HCT116 (cell line): Measurements from ENCODE around the gene C4orf50. TPM values are rescaled to one million over a fixed set of nuclear protein-coding genes. Genes with fewer than 3 reads are reported as not detected.

Source experiments
- ATAC-seq: fragments of 200-7000 bp; cut with Tn5 transposase; 2 replicates; pipeline ENCODE4 v1.9.1; 2020; ENCODE audit warnings: mild to moderate bottlenecking, moderate library complexity
- BruUV-seq: library from RNA; stranded (reverse); fragments of 400-500 nt; replicated peaks from 2 replicates; lab custom pipeline; 2021; lab: Mats Ljungman, UMichigan
- CTCF ChIA-PET: fragments of 300-600 bp; sonication (Branson Sonifier 250); formaldehyde crosslinking; loops from one replicate; lab custom pipeline; 2021; ENCODE audit warnings: antibody characterized with exemption; lab: Charles Lee
- POLR2A ChIA-PET: fragments of 300-600, 350-600 bp; sonication (Branson Sonifier 250); formaldehyde crosslinking; loops from one replicate; lab custom pipeline; 2021; ENCODE audit warnings: antibody characterized with exemption; lab: Charles Lee
- RAD21 ChIA-PET, 2 experiments: fragments of 300-600 bp; sonication (Branson Sonifier 250); formaldehyde crosslinking; loops; one replicate each; lab custom pipeline; 2023; ENCODE audit warnings: low total read pairs in 2 of 2; ENCODE audit not compliant: uncharacterized antibody in 2 of 2, unreplicated experiment in 2 of 2, low non-redundant PET in 1 of 2; lab: Charles Lee
- DNase-seq: peaks from one replicate; pipeline ENCODE4 v3.0.0-alpha.2; 2010; ENCODE audit warnings: low read depth, low spot score
- H2AFZ ChIP-seq: fragments of 200-600 bp; shearing (Covaris generic), sonication (generic); 2 replicates; pipeline ENCODE4 v1.6.1; 2017; ENCODE audit warnings: low read depth, mixed run types, mixed read lengths, antibody characterized with exemption, low read length; ENCODE audit not compliant: poor library complexity, severe bottlenecking
- H3K27ac ChIP-seq: 2 replicates; pipeline ENCODE4 v1.5.1; 2012; ENCODE audit warnings: low read depth, low read length
- H3K27me3 ChIP-seq: fragments of 200-600 bp; sonication (generic); 2 replicates; pipeline ENCODE4 v1.6.1; 2016; ENCODE audit warnings: mixed run types, low read length, mixed read lengths; ENCODE audit not compliant: insufficient read depth
- H3K36me3 ChIP-seq, 2 experiments: fragments of 200-500 bp in 1 of 2; fragments of 200-600 bp in 1 of 2; sonication (Bioruptor generic) in 1 of 2; sonication (generic) in 1 of 2; 2 replicates each; pipeline versions ENCODE4 v1.5.1 to v1.6.1; 2014 to 2016; ENCODE audit warnings: low read length in 2 of 2, inconsistent platforms in 1 of 2, mixed read lengths in 1 of 2, mixed run types in 1 of 2; ENCODE audit not compliant: insufficient read depth in 2 of 2, control insufficient read depth in 1 of 2
- H3K4me1 ChIP-seq, 2 experiments: fragments of 200-600 bp in 1 of 2; sonication (generic) in 1 of 2; 2 replicates each; pipeline versions ENCODE4 v1.5.1 to v1.6.1; 2012 to 2017; ENCODE audit warnings: low read length in 2 of 2, inconsistent platforms in 1 of 2, mild to moderate bottlenecking in 1 of 2, mixed read lengths in 1 of 2, mixed run types in 1 of 2, moderate library complexity in 1 of 2; ENCODE audit not compliant: insufficient read depth in 2 of 2, control insufficient read depth in 1 of 2
- H3K4me2 ChIP-seq: fragments of 200-600 bp; sonication (generic); 2 replicates; pipeline ENCODE4 v1.6.1; 2017; ENCODE audit warnings: mixed run types, low read length, mixed read lengths
- H3K4me3 ChIP-seq, 2 experiments: fragments of 200-600 bp in 1 of 2; sonication (generic) in 1 of 2; replicated peaks in 1 of 2; 2 replicates each; pipeline ENCODE4 v1.5.1; 2011 to 2016; ENCODE audit warnings: low read length in 2 of 2, control low read depth in 1 of 2, low read depth in 1 of 2, mild to moderate bottlenecking in 1 of 2, mixed read lengths in 1 of 2, mixed run types in 1 of 2
- H3K79me2 ChIP-seq: fragments of 200-600 bp; sonication (generic); 2 replicates; pipeline ENCODE4 v1.6.1; 2017; ENCODE audit warnings: mild to moderate bottlenecking, mixed run types, low read length, moderate library complexity, mixed read lengths; ENCODE audit not compliant: insufficient read depth
- H3K9ac ChIP-seq: fragments of 200-600 bp; sonication (generic); 2 replicates; pipeline ENCODE4 v1.6.1; 2016; ENCODE audit warnings: low read length, mixed read lengths
- H3K9me2 ChIP-seq: fragments of 200-600 bp; sonication (generic), shearing (Covaris generic); 2 replicates; pipeline ENCODE4 v1.6.1; 2017; ENCODE audit warnings: mixed run types, mild to moderate bottlenecking, moderate library complexity; ENCODE audit not compliant: insufficient read depth
- H3K9me3 ChIP-seq, 2 experiments: fragments of 200-500 bp in 1 of 2; fragments of 200-600 bp in 1 of 2; sonication (Bioruptor generic) in 1 of 2; sonication (generic) in 1 of 2; 2 replicates each; pipeline ENCODE4 v1.6.1; 2014 to 2017; ENCODE audit warnings: low read length in 2 of 2, mixed read lengths in 2 of 2, inconsistent platforms in 1 of 2, low read depth in 1 of 2, mild to moderate bottlenecking in 1 of 2, mixed run types in 1 of 2, moderate library complexity in 1 of 2; ENCODE audit not compliant: control insufficient read depth in 1 of 2, insufficient read depth in 1 of 2
- H4K20me1 ChIP-seq: fragments of 200-600 bp; sonication (generic), shearing (Covaris generic); 2 replicates; pipeline ENCODE4 v1.6.1; 2017; ENCODE audit warnings: mixed run types, mild to moderate bottlenecking, moderate library complexity; ENCODE audit not compliant: insufficient read depth
- CBX3 ChIP-seq: IDR thresholded peaks from 2 replicates; pipeline ENCODE4 v1.6.1; 2012; ENCODE audit warnings: low read depth
- CEBPB ChIP-seq: IDR thresholded peaks from 2 replicates; pipeline ENCODE4 v1.6.1; 2012; ENCODE audit warnings: low read depth
- CTCF ChIP-seq, 3 experiments: fragments of 200-600 bp in 1 of 3; sonication (generic) in 1 of 3; IDR thresholded peaks in 2 of 3; conservative IDR thresholded peaks in 1 of 3; 2 replicates each; pipeline ENCODE4 v1.5.1; 2012 to 2017; ENCODE audit warnings: low read depth in 2 of 3, low read length in 2 of 3, antibody characterized with exemption in 1 of 3, borderline replicate concordance in 1 of 3, control low read depth in 1 of 3, mild to moderate bottlenecking in 1 of 3, mixed read lengths in 1 of 3, mixed run types in 1 of 3, moderate library complexity in 1 of 3; ENCODE audit not compliant: insufficient read depth in 1 of 3
- EGR1 ChIP-seq: IDR thresholded peaks from 2 replicates; pipeline ENCODE4 v1.6.1; 2012; ENCODE audit warnings: low read depth
- ELF1 ChIP-seq: IDR thresholded peaks from 2 replicates; pipeline ENCODE4 v1.6.1; 2012; ENCODE audit warnings: low read depth, borderline replicate concordance
- EZH2 ChIP-seq: fragments of 200-600 bp; sonication (generic); IDR thresholded peaks from 2 replicates; pipeline ENCODE4 v1.6.1; 2017; ENCODE audit warnings: antibody characterized with exemption, mixed run types
- FOSL1 ChIP-seq: IDR thresholded peaks from 2 replicates; pipeline ENCODE4 v1.6.1; 2012; ENCODE audit warnings: low read depth
- JUND ChIP-seq: IDR thresholded peaks from 2 replicates; pipeline ENCODE4 v1.6.1; 2012
- MAX ChIP-seq: IDR thresholded peaks from 2 replicates; pipeline ENCODE4 v1.6.1; 2012
- POLR2AphosphoS5 ChIP-seq: IDR thresholded peaks from 2 replicates; pipeline ENCODE4 v1.6.1; 2011; ENCODE audit warnings: mild to moderate bottlenecking, low read depth, low read length, moderate library complexity
- RAD21 ChIP-seq: IDR thresholded peaks from 2 replicates; pipeline ENCODE4 v1.6.1; 2012; ENCODE audit warnings: low read depth, mild to moderate bottlenecking
- SP1 ChIP-seq: IDR thresholded peaks from 2 replicates; pipeline ENCODE4 v1.6.1; 2012; ENCODE audit warnings: low read depth
- SRF ChIP-seq: IDR thresholded peaks from 2 replicates; pipeline ENCODE4 v1.6.1; 2012; ENCODE audit warnings: low read depth
- TCF7L2 ChIP-seq: IDR thresholded peaks from 2 replicates; pipeline ENCODE4 v1.7.0; 2011; ENCODE audit warnings: borderline replicate concordance, inconsistent platforms; ENCODE audit not compliant: insufficient read depth, insufficient read length; ENCODE audit errors: extremely low read depth
- YY1 ChIP-seq: IDR thresholded peaks from 2 replicates; pipeline ENCODE4 v1.6.1; 2011; ENCODE audit warnings: low read length, low read depth, moderate library complexity, mild to moderate bottlenecking; ENCODE audit not compliant: insufficient replicate concordance; ENCODE audit errors: extremely low read depth
- ZBTB33 ChIP-seq: IDR thresholded peaks from 2 replicates; pipeline ENCODE4 v1.6.1; 2011; ENCODE audit warnings: mild to moderate bottlenecking, low read length, moderate library complexity; ENCODE audit not compliant: insufficient replicate concordance; ENCODE audit errors: extremely low read depth
- ZFX ChIP-seq: fragments of 450-650 bp; IDR thresholded peaks from 2 replicates; pipeline ENCODE4 v1.6.1; 2017
- intact Hi-C: fragments of 100-400 bp; cut with micrococcal nuclease; formaldehyde crosslinking; loops from 2 replicates; pipeline ENCODE4 v1.10.0; 2022
- total RNA-seq: library from RNA; stranded (reverse); gene quantifications from one replicate; pipeline ENCODE4 v1.2.1, GENCODE V29; 2021; ENCODE audit not compliant: unreplicated experiment

The C4orf50 gene
- total RNA-seq, 1 experiment from 2014 or later = not detected

GRCh38 chr4:6062133-6062532, 43.9 kb upstream of the C4orf50 start:
- H4K20me1 ChIP-seq = no peaks in the 10 kb centered on the region
- H3K4me3 ChIP-seq = no peak overlapping the region
- BruUV-seq = no TSS peak
- no peaks in the 10 kb centered on the region for H3K79me2 ChIP-seq
- H3K9ac ChIP-seq = no peak overlapping the region
- TF ChIP-seq JUND = no peak
- TF ChIP-seq CEBPB = no peak
- TF ChIP-seq POLR2AphosphoS5 = no peak
- no peak for TF ChIP-seq ELF1
- no peak for TF ChIP-seq CTCF (IDR thresholded peaks at IDR 0.05 in 2 of 3, conservative IDR thresholded peaks at IDR 0.05 in 1 of 3; ENCODE audit: borderline replicate concordance in 1 of 3, insufficient read depth in 1 of 3, low read depth in 2 of 3, low read length in 2 of 3)
- no peak for TF ChIP-seq RAD21
- no peak for TF ChIP-seq CBX3
- TF ChIP-seq SP1 = no peak
- no peak for TF ChIP-seq YY1
- no peak for TF ChIP-seq MAX
- TF ChIP-seq EZH2 = no peak
- no peak for TF ChIP-seq ZFX
- no peak for TF ChIP-seq EGR1
- no peak for TF ChIP-seq FOSL1
- TF ChIP-seq ZBTB33 = no peak
- no peak for TF ChIP-seq TCF7L2
- no peak for TF ChIP-seq SRF
- H3K4me1 ChIP-seq = no peaks in the 10 kb centered on the region
- DNase-seq (no peak), ATAC-seq (no peak)
- POLR2A ChIA-PET = no interaction called here
- CTCF ChIA-PET = no interaction called here
- H2AFZ ChIP-seq = no peak overlapping the region
- H3K9me3 ChIP-seq = peaks cover 15 to 29% of the 10 kb centered on the region in 2 experiments; a peak in 2 of 4 replicates
- intact Hi-C loops = loop anchor here (1.0 kb wide), 1 partner anchor 26 kb away; no protein-coding TSS in a partner anchor
- H3K4me2 ChIP-seq = no peak overlapping the region
- H3K27me3 ChIP-seq = peaks cover 11% of the 10 kb centered on the region; the same call in 1 of the 2 replicates
- H3K36me3 ChIP-seq = no peaks in the 10 kb centered on the region
- H3K27ac ChIP-seq = no peak overlapping the region
- H3K9me2 ChIP-seq = no peaks in the 10 kb centered on the region
- RAD21 ChIA-PET = no interaction called here
